Activated T-helper 17 cell treated with anti-CD3 and anti-CD28 coated beads, Interleukin-2, amount 50 U/mL, for 72 hours (primary cell): Measurements from ENCODE around the gene KDM2B. TPM values are rescaled to one million over a fixed set of nuclear protein-coding genes. Genes with fewer than 3 reads are reported as not detected.

Experiments used
- ATAC-seq: fragments of 150-1000 bp; cut with Tn5 transposase; replicated peaks from 2 replicates; pipeline ENCODE4 v1.10.0; 2021; ENCODE audit warnings: mild to moderate bottlenecking, moderate library complexity
- H3K27ac Mint-ChIP-seq: one replicate; pipeline ENCODE4 v1.8.0; 2022; ENCODE audit warnings: mixed read lengths
- H3K27me3 Mint-ChIP-seq: one replicate; pipeline ENCODE4 v1.8.0; 2022; ENCODE audit warnings: mixed read lengths
- H3K36me3 Mint-ChIP-seq: one replicate; pipeline ENCODE4 v1.8.0; 2022; ENCODE audit warnings: low read depth, mild to moderate bottlenecking, mixed read lengths
- H3K4me1 Mint-ChIP-seq: one replicate; pipeline ENCODE4 v1.8.0; 2022; ENCODE audit warnings: mixed read lengths
- H3K4me3 Mint-ChIP-seq: one replicate; pipeline ENCODE4 v1.8.0; 2022; ENCODE audit warnings: mild to moderate bottlenecking, mixed read lengths
- H3K9me3 Mint-ChIP-seq: one replicate; pipeline ENCODE4 v1.8.0; 2022; ENCODE audit warnings: mixed read lengths
- total RNA-seq, 2 donors: library from RNA; stranded (reverse); gene quantifications; one replicate each; pipeline ENCODE4 v1.2.3, GENCODE V29; 2022

KDM2B gene
- total RNA-seq, 2 donors from 2014 or later = 64.2 to 76.4 TPM

DNA sequence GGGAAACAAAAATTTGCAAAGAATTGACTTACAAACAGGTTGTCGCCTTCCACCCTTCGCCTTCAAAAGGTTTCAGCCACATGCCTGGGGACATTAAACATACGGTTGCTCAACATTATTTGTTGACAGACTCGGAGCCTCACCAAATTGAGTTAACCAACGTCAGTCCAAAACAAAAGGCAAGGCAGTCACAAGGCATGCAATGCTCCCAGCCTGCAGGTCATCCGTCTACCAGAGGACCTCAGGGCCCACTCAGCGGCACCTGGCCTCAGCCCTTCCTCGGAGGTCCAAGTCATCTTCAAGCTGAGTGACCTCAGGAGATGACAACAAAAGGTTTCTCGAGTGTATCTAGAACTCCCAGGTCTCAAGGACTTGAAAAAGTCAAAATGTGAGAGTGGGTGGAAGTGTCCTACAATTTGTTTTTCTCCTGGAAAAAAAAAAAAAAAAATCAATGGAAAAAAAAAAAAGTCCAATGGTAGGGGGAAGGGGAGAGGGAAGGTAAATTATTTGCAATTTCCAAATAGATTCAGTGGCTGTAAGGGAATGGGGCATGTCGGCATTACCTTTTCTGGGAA, 64.3 kb downstream of the KDM2B start:
- no peaks in the 10 kb centered on the region for H3K9me3 Mint-ChIP-seq
- no peaks in the 10 kb centered on the region for H3K27me3 Mint-ChIP-seq
- H3K36me3 Mint-ChIP-seq = peaks cover 41% of the 10 kb centered on the region
- H3K27ac Mint-ChIP-seq = peak overlapping the region; percentile 20
- H3K4me3 Mint-ChIP-seq = no peak overlapping the region
- no peak for ATAC-seq
- H3K4me1 Mint-ChIP-seq = peaks cover 4% of the 10 kb centered on the region

DNA sequence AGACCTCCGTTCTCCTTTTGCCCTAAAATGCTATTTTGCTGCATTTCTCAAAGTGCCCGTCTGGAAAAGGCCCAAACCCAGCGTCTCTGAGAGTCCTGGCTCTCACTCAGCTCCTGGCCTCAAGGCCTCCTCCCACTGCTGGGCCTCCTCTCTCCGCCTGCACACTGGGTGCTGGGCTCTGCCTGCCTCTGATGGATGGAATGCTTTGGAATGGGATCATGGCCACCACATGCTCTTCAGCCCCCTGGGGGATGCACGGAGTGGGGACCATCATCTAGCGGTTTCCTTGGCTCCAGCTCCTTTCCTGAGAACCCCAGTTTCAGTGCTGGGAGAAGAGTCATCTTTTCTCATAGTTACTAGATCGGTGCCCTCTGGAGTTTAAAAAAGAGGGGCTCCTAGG, 65.2 kb downstream of the KDM2B start:
- Mint-ChIP-seq H3K4me3 (no peak overlapping the region), H3K9me3 (no peaks in the 10 kb centered on the region), H3K27ac (peak overlapping the region; percentile 75), H3K4me1 (peaks cover 4% of the 10 kb centered on the region), H3K27me3 (no peaks in the 10 kb centered on the region), H3K36me3 (peaks cover 43% of the 10 kb centered on the region)
- no peak for ATAC-seq

DNA sequence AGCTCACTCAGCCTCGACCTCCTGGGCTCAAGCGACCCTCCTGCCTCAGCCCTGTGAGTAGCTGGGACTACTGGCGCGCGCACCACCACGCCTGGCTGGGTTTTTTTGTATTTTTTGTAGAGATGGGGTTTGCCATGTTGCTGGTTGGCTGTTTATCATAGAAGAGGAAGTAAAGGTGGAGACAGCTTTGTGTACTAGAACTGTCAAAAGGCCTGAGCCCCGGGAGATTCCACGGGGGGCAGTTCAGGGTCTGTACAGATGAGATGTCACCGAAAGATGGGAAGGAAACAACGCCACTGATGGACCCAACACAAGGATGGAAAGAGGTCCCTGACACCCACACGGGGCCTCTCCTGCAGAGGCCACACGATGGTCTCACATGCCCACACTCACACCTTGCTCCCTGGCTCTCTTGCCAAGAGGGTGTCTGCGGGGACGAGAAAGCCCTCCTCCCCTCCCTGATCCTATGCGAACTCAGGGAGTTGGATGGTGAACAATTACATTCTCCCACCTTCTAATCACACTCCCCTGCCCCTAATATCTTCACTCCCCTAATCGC, 66.6 kb downstream of the KDM2B start:
- Mint-ChIP-seq H3K27me3 (no peaks in the 10 kb centered on the region), H3K36me3 (peaks cover 49% of the 10 kb centered on the region), H3K9me3 (no peaks in the 10 kb centered on the region), H3K27ac (no peak overlapping the region), H3K4me3 (no peak overlapping the region), H3K4me1 (peaks cover 4% of the 10 kb centered on the region)
- no peak for ATAC-seq

DNA sequence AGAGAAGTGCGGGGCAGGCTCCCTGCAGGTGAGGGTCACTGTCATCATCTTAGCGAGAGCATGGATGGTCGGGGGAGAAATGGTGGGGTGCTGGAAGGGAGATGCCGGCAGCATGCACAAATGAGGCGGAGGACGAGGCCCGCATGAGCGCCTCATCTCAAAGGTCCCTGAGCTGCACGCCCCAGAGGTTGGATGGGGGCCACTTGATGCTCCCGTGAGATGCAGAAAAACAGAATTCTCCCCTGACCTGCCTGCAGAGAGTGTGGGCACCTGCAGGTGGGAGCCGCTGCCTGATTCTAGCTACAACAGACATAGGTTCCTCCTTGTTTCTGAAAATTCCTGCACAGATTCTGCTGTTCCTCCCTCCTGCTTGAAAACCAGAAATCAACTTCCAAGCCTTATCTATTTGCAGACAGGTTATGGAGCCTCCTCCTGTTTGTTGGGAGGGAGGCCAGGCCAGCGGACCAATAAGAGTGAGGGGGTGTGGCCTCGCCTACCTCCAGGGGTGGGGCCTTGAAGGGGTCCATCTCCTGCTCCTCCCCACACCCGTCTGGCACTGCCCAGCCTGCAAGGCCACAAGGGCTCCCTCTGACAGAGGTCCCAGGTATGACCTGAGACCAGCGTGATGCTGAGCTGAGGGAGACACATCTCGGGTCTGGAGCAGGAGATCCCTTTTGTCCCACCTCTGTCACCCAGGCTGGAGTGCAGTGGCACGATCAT, 67.2 kb downstream of the KDM2B start:
- Mint-ChIP-seq H3K27ac (no peak overlapping the region), H3K36me3 (peaks cover 53% of the 10 kb centered on the region)
- ATAC-seq = peak; percentile 74

DNA sequence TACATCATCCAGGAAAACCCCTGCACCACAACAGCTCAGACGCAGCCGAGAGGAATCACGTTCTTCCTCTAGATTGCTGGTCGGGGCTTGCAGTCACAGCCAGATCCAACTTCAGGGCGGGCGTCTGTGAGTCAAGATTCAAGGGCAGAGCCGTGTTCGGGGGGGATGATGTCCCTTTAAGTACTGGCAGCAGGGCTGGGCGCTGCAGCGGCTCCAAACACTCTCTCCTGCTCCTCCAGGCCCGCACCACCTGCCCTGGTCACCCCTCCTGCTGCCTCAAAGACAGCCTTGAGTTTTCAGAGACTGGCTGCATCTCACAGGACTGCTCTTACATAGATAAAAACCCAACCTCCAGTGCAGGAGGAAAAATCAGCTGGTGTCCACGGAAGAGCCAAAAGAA, 68.3 kb downstream of the KDM2B start:
- peaks cover 4% of the 10 kb centered on the region for H3K4me1 Mint-ChIP-seq
- H3K4me3 Mint-ChIP-seq = no peak overlapping the region
- ATAC-seq = no peak
- H3K9me3 Mint-ChIP-seq = no peaks in the 10 kb centered on the region
- H3K36me3 Mint-ChIP-seq = peaks cover 62% of the 10 kb centered on the region
- H3K27me3 Mint-ChIP-seq = no peaks in the 10 kb centered on the region
- H3K27ac Mint-ChIP-seq = no peak overlapping the region

More for the DNA sequence above, 67.2 kb downstream of the KDM2B start:
- Mint-ChIP-seq H3K4me3 (no peak overlapping the region), H3K27me3 (no peaks in the 10 kb centered on the region), H3K4me1 (peaks cover 4% of the 10 kb centered on the region), H3K9me3 (no peaks in the 10 kb centered on the region)

DNA sequence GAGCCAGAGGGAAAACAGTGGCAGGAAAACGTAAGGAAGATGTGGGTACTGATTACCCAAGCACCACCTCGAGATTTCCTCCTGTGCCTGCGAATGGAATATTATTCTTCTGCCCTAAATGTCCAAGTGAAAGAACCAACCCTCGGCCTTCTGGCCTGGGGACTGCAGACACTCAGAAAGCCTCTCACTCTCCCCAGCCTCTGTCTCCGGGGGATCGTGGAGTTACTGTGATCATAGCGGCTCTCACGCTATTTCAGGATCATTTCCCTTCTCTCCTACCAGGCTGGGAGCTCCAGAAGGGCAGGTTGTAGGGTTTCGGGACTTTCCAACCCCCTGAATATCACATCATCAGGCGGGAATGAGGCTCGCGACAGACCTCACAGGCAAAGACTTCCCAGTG, 68.9 kb downstream of the KDM2B start:
- Mint-ChIP-seq H3K4me3 (no peak overlapping the region), H3K27me3 (no peaks in the 10 kb centered on the region), H3K4me1 (peaks cover 4% of the 10 kb centered on the region), H3K36me3 (peaks cover 68% of the 10 kb centered on the region), H3K27ac (no peak overlapping the region), H3K9me3 (no peaks in the 10 kb centered on the region)
- no peak for ATAC-seq

DNA sequence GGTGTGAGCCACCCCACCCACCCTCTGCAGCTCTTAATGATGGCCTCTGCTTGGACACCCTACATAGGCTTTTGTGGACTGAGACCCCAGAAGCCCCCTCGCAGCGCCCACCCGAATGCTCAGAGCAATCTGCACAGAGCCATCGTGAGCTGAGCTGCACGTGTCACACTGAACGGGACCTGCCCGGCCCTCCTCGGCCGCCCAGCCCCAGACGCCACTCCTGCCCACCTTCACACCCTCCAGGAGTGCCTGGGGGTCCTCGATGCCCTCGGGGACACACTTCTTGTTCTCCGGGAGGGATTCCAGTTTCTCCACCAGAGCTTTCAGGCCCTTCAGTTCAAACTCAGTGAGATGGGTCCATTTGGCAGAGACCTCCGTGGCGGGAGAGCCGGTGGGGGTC, 71.5 kb downstream of the KDM2B start:
- no peak overlapping the region for H3K27ac Mint-ChIP-seq

DNA sequence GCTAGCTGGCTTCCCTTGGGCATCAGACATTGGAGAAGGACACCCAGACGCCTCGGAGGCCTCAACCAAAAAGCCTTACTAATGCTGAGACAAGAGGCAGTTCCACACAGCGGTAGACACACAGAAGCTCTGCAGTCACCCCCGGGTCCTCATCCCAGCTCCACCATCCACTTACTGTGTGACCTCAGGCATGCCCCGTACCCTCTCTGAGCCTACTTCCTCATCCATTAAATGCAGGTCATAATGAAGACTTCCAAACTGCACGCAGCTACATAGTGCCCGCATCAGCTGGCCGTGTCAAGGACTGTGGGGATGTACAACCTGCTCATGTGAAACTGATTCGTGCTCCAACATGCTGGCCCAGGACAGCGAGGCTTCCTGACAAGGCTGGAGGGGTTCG, 72.3 kb downstream of the KDM2B start:
- no peak for ATAC-seq
- Mint-ChIP-seq H3K36me3 (peaks cover 87% of the 10 kb centered on the region), H3K27me3 (no peaks in the 10 kb centered on the region), H3K4me3 (no peak overlapping the region), H3K4me1 (no peaks in the 10 kb centered on the region), H3K9me3 (no peaks in the 10 kb centered on the region), H3K27ac (no peak overlapping the region)

More for the DNA sequence above, 71.5 kb downstream of the KDM2B start:
- no peaks in the 10 kb centered on the region for H3K9me3 Mint-ChIP-seq
- H3K4me3 Mint-ChIP-seq = no peak overlapping the region
- ATAC-seq = no peak
- no peaks in the 10 kb centered on the region for H3K27me3 Mint-ChIP-seq
- peaks cover 84% of the 10 kb centered on the region for H3K36me3 Mint-ChIP-seq
- H3K4me1 Mint-ChIP-seq = no peaks in the 10 kb centered on the region

DNA sequence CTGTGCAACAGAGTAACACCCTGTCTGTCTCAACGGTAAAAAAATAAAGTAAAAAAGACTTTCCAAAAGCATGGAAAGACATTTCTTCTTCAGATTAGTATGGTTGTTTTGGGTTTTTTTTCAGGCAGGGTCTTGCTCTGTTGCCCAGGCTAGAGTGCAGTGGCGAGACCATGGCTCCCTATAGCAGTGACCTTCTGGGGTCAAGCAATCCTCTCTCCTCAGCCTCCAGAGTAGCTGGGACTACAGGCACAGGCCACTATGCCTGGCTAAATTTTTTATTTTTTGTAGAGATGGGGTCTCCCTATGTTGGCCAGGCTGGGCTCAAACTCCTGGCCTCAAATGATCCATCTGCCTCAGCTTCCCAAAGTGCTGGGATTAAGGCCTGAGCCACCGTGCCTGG, 72.8 kb downstream of the KDM2B start:
- H3K27me3 Mint-ChIP-seq = no peaks in the 10 kb centered on the region
- no peaks in the 10 kb centered on the region for H3K9me3 Mint-ChIP-seq
- no peak overlapping the region for H3K27ac Mint-ChIP-seq
- ATAC-seq = no peak
- H3K36me3 Mint-ChIP-seq = peaks cover 82% of the 10 kb centered on the region
- H3K4me1 Mint-ChIP-seq = no peaks in the 10 kb centered on the region
- H3K4me3 Mint-ChIP-seq = no peak overlapping the region

DNA sequence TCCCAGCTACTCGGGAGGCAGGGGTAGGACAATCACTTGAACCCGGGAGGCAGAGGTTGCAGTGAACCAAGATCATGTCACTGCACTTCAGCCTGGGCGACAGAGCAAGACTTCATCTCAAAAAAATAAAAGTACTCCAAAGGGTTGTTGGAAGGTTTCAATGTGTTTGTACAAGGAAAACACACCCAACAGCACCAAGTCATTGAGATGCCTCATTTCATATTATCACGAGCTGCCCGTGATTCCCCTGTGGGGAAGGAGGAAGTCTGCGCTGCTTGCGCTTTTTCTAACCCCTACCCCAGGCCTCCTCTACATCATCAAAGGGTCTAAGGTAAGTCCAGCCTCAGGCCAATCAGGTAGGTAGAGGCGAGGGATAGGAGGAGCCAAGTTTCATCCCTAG, 73.6 kb downstream of the KDM2B start:
- no peak for ATAC-seq
- no peaks in the 10 kb centered on the region for H3K4me1 Mint-ChIP-seq
- no peak overlapping the region for H3K27ac Mint-ChIP-seq
- no peaks in the 10 kb centered on the region for H3K9me3 Mint-ChIP-seq
- no peaks in the 10 kb centered on the region for H3K27me3 Mint-ChIP-seq
- H3K4me3 Mint-ChIP-seq = no peak overlapping the region
- peaks cover 77% of the 10 kb centered on the region for H3K36me3 Mint-ChIP-seq

DNA sequence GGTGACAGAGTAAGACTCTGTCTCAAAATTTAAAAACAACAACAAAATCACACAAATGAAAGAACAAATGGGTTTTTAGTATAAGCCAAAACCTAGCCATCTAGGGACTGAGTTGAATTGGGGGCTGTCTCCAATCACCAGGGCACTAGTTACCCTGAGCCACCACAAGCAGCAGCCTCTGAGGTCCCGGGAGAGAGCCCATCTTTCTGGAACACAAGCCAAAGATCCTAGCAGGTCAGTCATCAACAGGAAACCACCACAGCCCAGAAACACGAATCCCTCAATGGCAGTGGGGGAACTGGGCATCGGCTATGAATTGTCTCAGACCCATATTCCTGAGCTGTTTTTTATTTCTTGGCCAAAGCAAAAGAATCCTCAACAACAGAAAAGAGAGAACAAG, 75.3 kb downstream of the KDM2B start:
- Mint-ChIP-seq H3K9me3 (no peaks in the 10 kb centered on the region), H3K27me3 (no peaks in the 10 kb centered on the region), H3K27ac (peak overlapping the region; percentile 74), H3K36me3 (peaks cover 71% of the 10 kb centered on the region), H3K4me1 (no peaks in the 10 kb centered on the region), H3K4me3 (no peak overlapping the region)
- no peak for ATAC-seq

DNA sequence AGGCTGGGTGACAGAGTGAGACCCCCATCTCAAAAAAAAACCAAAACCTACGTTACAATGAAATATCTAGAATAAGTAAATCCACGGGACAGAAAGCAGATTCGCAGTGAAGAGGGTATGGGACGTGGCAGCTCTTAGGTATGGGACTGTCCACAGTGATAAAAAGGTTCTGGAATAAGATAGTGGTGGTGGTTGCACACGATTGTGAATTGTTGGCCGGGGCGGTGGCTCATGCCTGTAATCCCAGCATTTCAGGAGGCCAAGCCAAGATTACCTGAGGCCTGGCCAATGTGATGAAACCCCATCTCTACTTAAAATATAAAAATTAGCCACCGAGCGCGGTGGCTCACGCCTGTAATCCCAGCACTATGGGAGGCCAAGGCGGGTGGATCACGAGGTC, 76.3 kb downstream of the KDM2B start:
- H3K27ac Mint-ChIP-seq = peak overlapping the region; percentile 56
- no peak overlapping the region for H3K4me3 Mint-ChIP-seq
- H3K27me3 Mint-ChIP-seq = no peaks in the 10 kb centered on the region
- peaks cover 63% of the 10 kb centered on the region for H3K36me3 Mint-ChIP-seq
- H3K4me1 Mint-ChIP-seq = no peaks in the 10 kb centered on the region
- no peak for ATAC-seq
- H3K9me3 Mint-ChIP-seq = no peaks in the 10 kb centered on the region

DNA sequence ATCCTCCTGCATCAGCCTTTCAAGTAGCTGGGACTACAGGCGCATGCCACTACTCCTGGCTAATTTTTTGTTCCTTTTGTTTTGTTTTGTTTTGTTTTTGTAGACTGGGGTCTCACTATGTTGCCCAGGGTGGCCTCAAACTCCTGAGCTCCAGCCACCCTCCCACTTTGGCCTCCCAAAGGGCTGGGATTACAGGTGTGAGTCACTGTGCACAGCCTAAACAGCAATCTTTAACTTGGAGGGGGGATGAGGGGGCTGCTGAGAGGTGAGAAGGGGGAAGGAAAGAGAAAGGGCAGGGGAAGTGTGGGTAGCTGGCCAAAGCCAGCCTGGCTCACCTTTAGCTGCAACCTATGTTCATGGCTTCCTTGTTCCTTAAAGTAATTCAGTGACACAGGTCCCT, 77.4 kb downstream of the KDM2B start:
- Mint-ChIP-seq H3K4me1 (no peaks in the 10 kb centered on the region), H3K9me3 (no peaks in the 10 kb centered on the region), H3K27ac (peak overlapping the region; percentile 56), H3K4me3 (no peak overlapping the region), H3K36me3 (peaks cover 52% of the 10 kb centered on the region), H3K27me3 (no peaks in the 10 kb centered on the region)
- no peak for ATAC-seq

DNA sequence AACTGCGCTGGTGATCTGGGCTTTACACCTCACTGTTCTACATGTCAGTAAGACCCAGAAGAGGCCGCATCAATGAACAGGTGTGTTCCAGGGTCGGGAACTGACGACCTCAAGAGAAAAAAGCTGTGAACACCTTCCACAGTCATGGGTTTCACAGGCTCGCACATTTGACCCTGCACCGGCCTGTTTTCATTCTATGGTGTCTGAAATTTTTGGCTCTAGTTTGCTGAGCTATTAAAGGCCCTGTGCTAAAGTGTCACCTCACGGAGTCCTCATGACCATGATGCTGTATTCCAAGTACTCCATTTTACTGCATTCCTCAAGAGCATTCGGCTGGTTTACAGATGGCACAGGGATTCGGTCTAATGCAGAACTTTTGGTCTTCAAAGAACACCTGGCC, 78.9 kb downstream of the KDM2B start:
- H3K27ac Mint-ChIP-seq = no peak overlapping the region
- H3K4me1 Mint-ChIP-seq = no peaks in the 10 kb centered on the region
- no peak for ATAC-seq
- H3K4me3 Mint-ChIP-seq = no peak overlapping the region
- H3K36me3 Mint-ChIP-seq = peaks cover 38% of the 10 kb centered on the region
- no peaks in the 10 kb centered on the region for H3K27me3 Mint-ChIP-seq
- H3K9me3 Mint-ChIP-seq = no peaks in the 10 kb centered on the region
